OCI-LY1 (cell line): ENCODE measurements around the gene PGBD5.
A peak's percentile ranks its signal among the peaks of the same experiment; 100 is the strongest.

Source experiments
- H2AFZ ChIP-seq: fragments of 200-600 bp; sonication (generic), shearing (Covaris generic); 2 replicates; pipeline ENCODE4 v1.6.0; 2014; ENCODE audit warnings: antibody characterized with exemption, mild to moderate bottlenecking, low read length
- H3F3A ChIP-seq: fragments of 200-600 bp; sonication (generic), shearing (Covaris generic); 2 replicates; pipeline ENCODE4 v1.6.0; 2014; ENCODE audit warnings: mild to moderate bottlenecking, antibody characterized with exemption, low read length, moderate library complexity; ENCODE audit not compliant: insufficient read depth
- H3K27ac ChIP-seq: fragments of 200-600 bp; sonication (generic); 2 replicates; pipeline ENCODE4 v1.5.1; 2014; ENCODE audit warnings: low read length, mixed run types, mild to moderate bottlenecking, low read depth; ENCODE audit not compliant: poor library complexity, severe bottlenecking
- H3K27me3 ChIP-seq: fragments of 200-600 bp; sonication (generic); 2 replicates; pipeline ENCODE4 v1.6.0; 2014; ENCODE audit warnings: antibody characterized with exemption, mild to moderate bottlenecking, low read length, moderate library complexity; ENCODE audit not compliant: insufficient read depth
- H3K36me3 ChIP-seq: fragments of 200-600 bp; sonication (generic); 2 replicates; pipeline ENCODE4 v1.6.1; 2014; ENCODE audit warnings: mild to moderate bottlenecking, antibody characterized with exemption, low read length, moderate library complexity, mixed read lengths; ENCODE audit not compliant: insufficient read depth
- H3K4me1 ChIP-seq: fragments of 200-600 bp; sonication (generic); 2 replicates; pipeline ENCODE4 v1.5.1; 2014; ENCODE audit warnings: mild to moderate bottlenecking, low read length, moderate library complexity; ENCODE audit not compliant: insufficient read depth, severe bottlenecking
- H3K4me2 ChIP-seq: fragments of 200-600 bp; sonication (generic), shearing (Covaris generic); 2 replicates; pipeline ENCODE4 v1.6.1; 2014; ENCODE audit warnings: low read length
- H3K4me3 ChIP-seq: fragments of 200-600 bp; sonication (generic); 2 replicates; pipeline ENCODE4 v1.5.1; 2014; ENCODE audit warnings: low read length, low read depth, mild to moderate bottlenecking, mixed read lengths; ENCODE audit not compliant: poor library complexity, severe bottlenecking
- H3K79me2 ChIP-seq: fragments of 200-600 bp; shearing (Covaris generic); 2 replicates; pipeline ENCODE4 v1.6.1; 2016; ENCODE audit warnings: mixed run types, low read length, mixed read lengths; ENCODE audit not compliant: insufficient read depth
- H3K9ac ChIP-seq: fragments of 200-600 bp; sonication (generic), shearing (Covaris generic); 2 replicates; pipeline ENCODE4 v1.6.1; 2014; ENCODE audit warnings: mild to moderate bottlenecking, low read length, mixed read lengths
- H3K9me2 ChIP-seq: fragments of 200-600 bp; sonication (generic), shearing (Covaris generic); 2 replicates; pipeline ENCODE4 v1.6.1; 2014; ENCODE audit warnings: low read depth, mild to moderate bottlenecking, low read length, mixed read lengths
- H3K9me3 ChIP-seq: fragments of 200-600 bp; shearing (Covaris generic); 2 replicates; pipeline ENCODE4 v1.6.1; 2014; ENCODE audit warnings: low read length, mixed read lengths
- H4K20me1 ChIP-seq: fragments of 200-600 bp; sonication (generic), shearing (Covaris generic); 2 replicates; pipeline ENCODE4 v1.6.0; 2016; ENCODE audit warnings: mild to moderate bottlenecking, low read length; ENCODE audit not compliant: insufficient read depth
- CTCF ChIP-seq: fragments of 200-600 bp; sonication (generic), shearing (Covaris generic); IDR thresholded peaks from 2 replicates; pipeline ENCODE4 v1.5.1; 2017; ENCODE audit warnings: mild to moderate bottlenecking, antibody characterized with exemption, low read length, moderate library complexity, mixed read lengths
- EZH2 ChIP-seq: fragments of 200-600 bp; sonication (generic), shearing (Covaris generic); IDR thresholded peaks from 2 replicates; pipeline ENCODE4 v1.8.0; 2017; ENCODE audit warnings: borderline replicate concordance, mixed run types, mild to moderate bottlenecking, antibody characterized with exemption, low read length, moderate library complexity, mixed read lengths

PGBD5 gene

GRCh38 chr1:230270559-230271281 is 155.4 kb downstream of the PGBD5 start:
- no peak for TF ChIP-seq CTCF
- no peak for TF ChIP-seq EZH2
- Histone ChIP-seq H3K4me1 (peaks cover 45% of the 10 kb centered on the region), H3K4me3 (no peak overlapping the region), H3K9me2 (no peaks in the 10 kb centered on the region), H3F3A (no peaks in the 10 kb centered on the region), H4K20me1 (no peaks in the 10 kb centered on the region), H2AFZ (no peak overlapping the region), H3K27me3 (no peaks in the 10 kb centered on the region), H3K4me2 (peak overlapping the region; percentile 51; the same call in 1 of the 2 replicates), H3K9ac (peak overlapping the region; percentile 48; the same call in 1 of the 2 replicates), H3K9me3 (no peaks in the 10 kb centered on the region), H3K79me2 (no peaks in the 10 kb centered on the region), H3K36me3 (peaks cover 37% of the 10 kb centered on the region), H3K27ac (peak overlapping the region; percentile 90)

- Histone ChIP-seq H3K4me1 (peaks cover 51% of the 10 kb centered on the region), H3K79me2 (no peaks in the 10 kb centered on the region), H3K36me3 (peaks cover 37% of the 10 kb centered on the region), H3K9ac (peak overlapping the region; percentile 48; the same call in 1 of the 2 replicates), H3K27me3 (no peaks in the 10 kb centered on the region), H3K9me3 (no peaks in the 10 kb centered on the region), H3K9me2 (no peaks in the 10 kb centered on the region), H3F3A (no peaks in the 10 kb centered on the region), H2AFZ (no peak overlapping the region), H3K4me2 (peak overlapping the region; percentile 51; the same call in 1 of the 2 replicates), H3K27ac (peak overlapping the region; percentile 90), H3K4me3 (no peak overlapping the region), H4K20me1 (no peaks in the 10 kb centered on the region)
- TF ChIP-seq EZH2, result no peak
- TF ChIP-seq CTCF, result no peak
These were observed 156.0 kb downstream of the PGBD5 start for GRCh38 chr1:230270185-230270558.

- peaks cover 35% of the 10 kb centered on the region; the same call in 1 of the 2 replicates for H3K36me3 ChIP-seq
- no peak overlapping the region for H3K9ac ChIP-seq
These were observed 157.6 kb downstream of the PGBD5 start for GRCh38 chr1:230268371-230269170.

More at GRCh38 chr1:230268371-230269170, 157.6 kb downstream of the PGBD5 start:
- H3K4me3 ChIP-seq, result no peak overlapping the region
- H3K9me3 ChIP-seq, result no peaks in the 10 kb centered on the region
- no peak for TF ChIP-seq EZH2
- peak; percentile 16; the same call in 1 of the 2 replicates for TF ChIP-seq CTCF
- H4K20me1 ChIP-seq, result no peaks in the 10 kb centered on the region
- no peak overlapping the region for H3K4me2 ChIP-seq
- H3K79me2 ChIP-seq, result no peaks in the 10 kb centered on the region
- H3F3A ChIP-seq, result no peaks in the 10 kb centered on the region
- no peak overlapping the region for H2AFZ ChIP-seq
- no peaks in the 10 kb centered on the region for H3K9me2 ChIP-seq
- H3K4me1 ChIP-seq, result peaks cover 58% of the 10 kb centered on the region
- H3K27me3 ChIP-seq, result no peaks in the 10 kb centered on the region
- peak overlapping the region; percentile 72 for H3K27ac ChIP-seq
